Stimulated activated CD8-positive, alpha-beta memory T cell treated with anti-CD3 and anti-CD28 coated beads, Interleukin-4, amount 100 ng/mL, for 1 hour (primary cell): Measurements from ENCODE around the gene MYH15.

Experiments used
- DNase-seq, 2 donors: peaks; one replicate each; pipeline ENCODE4 v3.0.0-alpha.2; 2020; ENCODE audit warnings: low read depth in 2 of 2, low spot score in 1 of 2

The MYH15 gene

GRCh38 chr3:108510496-108510895, at the start of gene MYH15:
Gene MYH15 (minus strand): TSS chr3:108510596. CDS start chr3:108510530, 66 bp downstream.
- no peak for DNase-seq

GRCh38 chr3:108555966-108556581, 45.7 kb upstream of the MYH15 start:
- DNase-seq: no peak

GRCh38 chr3:108554913-108555571, 44.6 kb upstream of the MYH15 start:
- DNase-seq: no peak

- no peak for DNase-seq
Observed at GRCh38 chr3:108554229-108554628, 43.8 kb upstream of the MYH15 start.

GRCh38 chr3:108552267-108553159, 42.1 kb upstream of the MYH15 start:
- no peak for DNase-seq

- DNase-seq: no peak
Observed at GRCh38 chr3:108548886-108549285, 38.5 kb upstream of the MYH15 start.

- DNase-seq: no peak
Observed at GRCh38 chr3:108548304-108548703, 37.9 kb upstream of the MYH15 start.

GRCh38 chr3:108546692-108547091, 36.3 kb upstream of the MYH15 start:
- no peak for DNase-seq

- no peak for DNase-seq
Observed at GRCh38 chr3:108546247-108546646, 35.9 kb upstream of the MYH15 start.

GRCh38 chr3:108538083-108538482, 27.7 kb upstream of the MYH15 start:
- no peak for DNase-seq

GRCh38 chr3:108528459-108529252, 18.3 kb upstream of the MYH15 start:
- DNase-seq: no peak

GRCh38 chr3:108527817-108528216, 17.4 kb upstream of the MYH15 start:
- DNase-seq: no peak

GRCh38 chr3:108527109-108527508, 16.7 kb upstream of the MYH15 start:
- no peak for DNase-seq

GRCh38 chr3:108525971-108526370, 15.6 kb upstream of the MYH15 start:
- DNase-seq: no peak

GRCh38 chr3:108525256-108525655, 14.9 kb upstream of the MYH15 start:
- no peak for DNase-seq

GRCh38 chr3:108524537-108524936, 14.1 kb upstream of the MYH15 start:
- no peak for DNase-seq

GRCh38 chr3:108518895-108519294, 8.5 kb upstream of the MYH15 start:
- no peak for DNase-seq

GRCh38 chr3:108516881-108517280, 6.5 kb upstream of the MYH15 start:
- no peak for DNase-seq

GRCh38 chr3:108513961-108514360, 3.6 kb upstream of the MYH15 start:
- no peak for DNase-seq

- no peak for DNase-seq
Observed at GRCh38 chr3:108512671-108513070, 2.3 kb upstream of the MYH15 start.

- no peak for DNase-seq
Observed at GRCh38 chr3:108511490-108511889, 1.1 kb upstream of the MYH15 start.
